B cell (primary cell): ENCODE data around the gene LRCOL1.

Experiments
- EZH2 ChIP-seq: IDR thresholded peaks from 2 replicates; pipeline ENCODE4 v1.6.1; 2012; ENCODE audit warnings: borderline replicate concordance, low read depth, mild to moderate bottlenecking, moderate library complexity, low read length; ENCODE audit not compliant: insufficient read depth, poor library complexity, severe bottlenecking
- TF ChIP-seq, protein P1 (sequence below): fragments of 200-600 bp; IDR thresholded peaks from one replicate; pipeline ENCODE4 v1.8.0; 2022; ENCODE audit warnings: antibody characterized with exemption, mild to moderate bottlenecking

DNA sequence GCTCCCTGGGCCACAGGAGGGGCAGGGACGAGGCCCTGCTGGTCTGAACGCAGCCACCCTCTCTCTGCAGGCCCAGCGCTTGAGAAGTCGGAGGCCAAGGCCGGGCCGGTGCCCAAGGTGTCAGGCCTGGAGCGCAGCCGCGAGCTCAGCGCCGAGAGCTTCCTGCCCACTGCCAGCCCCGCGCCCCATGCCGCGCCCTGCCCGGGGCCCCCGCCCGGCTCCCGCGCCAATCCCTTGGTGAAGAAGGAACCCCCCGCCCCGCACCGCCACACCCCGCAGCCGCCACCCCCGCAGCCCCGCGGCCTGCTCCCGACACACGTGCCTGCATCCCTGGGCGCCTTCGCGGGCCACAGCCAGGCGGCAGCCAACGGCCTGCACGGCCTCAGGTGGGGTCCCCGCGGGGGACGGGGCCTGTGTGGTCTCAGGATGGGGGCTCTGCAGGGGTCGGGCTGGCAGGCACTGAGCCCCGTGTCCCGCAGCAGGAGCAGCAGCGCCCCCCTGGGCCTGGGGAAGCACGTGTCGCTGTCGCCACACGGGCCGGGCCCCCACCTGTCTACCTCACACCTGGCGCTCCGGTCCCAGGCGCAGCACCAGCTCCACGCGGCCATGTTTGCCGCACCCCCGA lies 40.4 kb downstream of the LRCOL1 start:
- TF ChIP-seq, protein P1, sequence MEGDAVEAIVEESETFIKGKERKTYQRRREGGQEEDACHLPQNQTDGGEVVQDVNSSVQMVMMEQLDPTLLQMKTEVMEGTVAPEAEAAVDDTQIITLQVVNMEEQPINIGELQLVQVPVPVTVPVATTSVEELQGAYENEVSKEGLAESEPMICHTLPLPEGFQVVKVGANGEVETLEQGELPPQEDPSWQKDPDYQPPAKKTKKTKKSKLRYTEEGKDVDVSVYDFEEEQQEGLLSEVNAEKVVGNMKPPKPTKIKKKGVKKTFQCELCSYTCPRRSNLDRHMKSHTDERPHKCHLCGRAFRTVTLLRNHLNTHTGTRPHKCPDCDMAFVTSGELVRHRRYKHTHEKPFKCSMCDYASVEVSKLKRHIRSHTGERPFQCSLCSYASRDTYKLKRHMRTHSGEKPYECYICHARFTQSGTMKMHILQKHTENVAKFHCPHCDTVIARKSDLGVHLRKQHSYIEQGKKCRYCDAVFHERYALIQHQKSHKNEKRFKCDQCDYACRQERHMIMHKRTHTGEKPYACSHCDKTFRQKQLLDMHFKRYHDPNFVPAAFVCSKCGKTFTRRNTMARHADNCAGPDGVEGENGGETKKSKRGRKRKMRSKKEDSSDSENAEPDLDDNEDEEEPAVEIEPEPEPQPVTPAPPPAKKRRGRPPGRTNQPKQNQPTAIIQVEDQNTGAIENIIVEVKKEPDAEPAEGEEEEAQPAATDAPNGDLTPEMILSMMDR: no peak
- TF ChIP-seq EZH2: no peak
